GM12801 (cell line): Measurements from ENCODE around the gene SMTN.

ENCODE experiments used
- CTCF ChIP-seq: IDR thresholded peaks from one replicate; pipeline ENCODE4 v1.5.1; 2011; ENCODE audit warnings: control low read depth; ENCODE audit not compliant: insufficient read length; ENCODE audit errors: extremely low read depth

The SMTN gene

GRCh38 chr22:31128156-31128555 is 47.0 kb downstream of the SMTN start:
- no peak for TF ChIP-seq CTCF

DNA sequence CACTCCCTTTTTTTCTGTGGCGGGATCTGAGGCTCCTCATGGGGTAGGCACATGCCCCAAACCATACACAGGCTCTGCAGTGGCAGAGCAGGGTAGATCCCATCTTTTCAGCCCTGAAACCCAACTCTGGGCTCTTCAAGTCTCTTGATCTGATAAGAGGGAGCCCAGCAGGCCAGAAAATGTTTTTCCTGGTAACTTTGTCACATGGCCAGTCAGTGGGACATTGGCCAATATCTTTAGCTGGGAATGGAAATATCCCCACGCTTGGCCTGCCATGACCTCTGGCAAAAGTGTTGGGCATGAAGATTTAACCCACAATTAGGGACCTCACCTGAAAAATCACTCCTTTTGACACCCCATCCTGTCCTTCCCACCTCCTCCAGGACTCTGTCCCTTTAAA is 49.8 kb downstream of the SMTN start:
- no peak for TF ChIP-seq CTCF

- TF ChIP-seq CTCF = no peak
Observed at GRCh38 chr22:31133911-31134310, 52.8 kb downstream of the SMTN start.

- TF ChIP-seq CTCF = no peak
Observed at GRCh38 chr22:31134688-31135087, 53.6 kb downstream of the SMTN start.

DNA sequence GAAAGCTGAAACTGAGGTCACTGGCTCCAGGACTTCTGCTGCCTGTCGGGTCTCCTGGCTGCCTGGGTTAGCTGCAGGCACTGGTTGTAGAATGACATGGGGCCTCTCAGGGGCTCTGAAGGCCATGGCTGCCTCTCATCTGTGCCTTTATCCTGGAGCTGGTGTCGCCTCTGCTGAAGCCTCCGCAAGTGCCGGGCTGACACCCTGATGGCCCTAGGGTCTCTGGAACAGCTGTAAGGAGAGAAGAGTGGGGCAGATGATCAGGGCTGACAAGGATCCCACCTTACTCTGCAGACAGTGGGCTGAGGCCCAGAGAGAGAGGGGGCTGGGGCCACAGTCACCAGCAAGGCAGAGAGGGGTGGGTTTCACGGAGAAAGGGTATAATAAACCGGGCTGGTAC is 54.6 kb downstream of the SMTN start:
- no peak for TF ChIP-seq CTCF

DNA sequence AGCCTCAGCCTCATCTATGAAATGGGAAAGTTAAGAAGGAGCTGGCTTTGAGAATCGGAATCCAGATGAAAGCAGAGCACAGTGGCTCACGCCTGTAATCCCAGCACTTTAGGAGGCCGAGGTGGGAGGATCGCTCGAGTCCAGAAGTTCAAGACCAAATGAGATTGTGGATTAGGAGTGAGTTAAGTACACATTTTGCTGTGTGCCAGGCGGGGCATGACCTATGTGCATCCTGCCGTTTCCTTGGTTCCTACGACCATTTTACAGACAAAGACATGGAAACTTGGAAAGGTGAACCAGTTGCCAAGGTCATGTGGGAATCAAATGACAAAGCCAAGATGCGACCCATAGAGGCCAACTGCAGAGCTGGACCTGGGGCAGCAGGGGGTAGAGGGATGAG is 55.0 kb downstream of the SMTN start:
- TF ChIP-seq CTCF = no peak

DNA sequence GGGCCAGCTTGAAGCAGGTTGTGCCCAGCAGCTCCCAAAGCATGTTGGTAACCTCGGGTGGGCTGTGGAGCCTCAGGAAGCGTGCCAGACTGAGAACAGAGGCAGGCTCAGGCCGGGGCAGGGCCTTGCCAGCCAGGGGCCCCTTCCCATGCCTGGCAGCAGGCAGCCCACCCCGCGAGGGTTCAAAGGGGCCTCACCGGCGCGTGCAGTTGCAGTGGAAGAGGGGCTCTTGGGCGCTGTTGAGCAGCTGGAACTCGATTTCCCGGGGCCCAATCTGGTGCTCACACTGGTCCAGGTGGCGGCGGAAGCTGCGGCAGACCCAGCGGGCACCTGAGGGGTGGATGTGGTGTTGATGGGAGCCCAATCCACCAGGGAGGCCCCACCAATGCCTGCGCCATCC is 55.6 kb downstream of the SMTN start:
- TF ChIP-seq CTCF = no peak

DNA sequence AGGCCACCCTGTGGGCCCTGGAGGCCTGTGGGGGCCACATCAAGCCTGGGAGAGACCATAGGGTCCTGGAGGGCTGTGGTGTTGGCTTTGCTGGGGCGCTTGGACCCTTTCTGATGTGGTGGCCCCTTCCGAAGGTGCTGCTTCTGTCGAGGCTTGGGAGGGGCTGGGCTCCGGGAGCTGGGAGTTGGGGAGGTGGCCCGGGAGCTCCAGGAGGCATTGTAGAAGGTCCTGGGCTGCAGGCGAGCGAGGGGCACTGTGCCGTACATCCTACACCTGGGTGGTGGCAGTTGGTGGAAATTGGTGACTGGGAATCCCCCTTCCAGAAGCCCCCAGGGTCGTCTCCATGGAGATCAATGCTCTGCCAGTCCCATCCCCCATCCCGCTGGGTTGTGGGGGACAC is 56.6 kb downstream of the SMTN start:
- TF ChIP-seq CTCF = no peak
